Psoas muscle (tissue), 8 donors: ENCODE results near the gene BRAT1. TPM values are rescaled to one million over a fixed set of nuclear protein-coding genes. Genes with fewer than 3 reads are reported as not detected.

Experiments used
- ATAC-seq, 4 donors: fragments of 200-7000 bp; cut with Tn5 transposase; one replicate each; pipeline ENCODE4 v1.9.1; 2020; ENCODE audit warnings: moderate library complexity in 3 of 4, mild to moderate bottlenecking in 2 of 4
- DNase-seq, 2 donors: peaks; one replicate each; pipeline ENCODE4 v3.0.0-alpha.2; 2020
- H3K27ac ChIP-seq: fragments of 200-600 bp; one replicate; pipeline ENCODE4 v1.8.0; 2022
- H3K27me3 ChIP-seq, 3 donors: fragments of 200-600 bp in 1 of 3; one replicate each; pipeline versions ENCODE4 v1.6.1 to v1.8.0; 2013 to 2022; ENCODE audit warnings: low read length in 2 of 3, mild to moderate bottlenecking in 2 of 3, moderate library complexity in 1 of 3; ENCODE audit not compliant: insufficient read depth in 3 of 3
- H3K36me3 ChIP-seq, 2 donors: fragments of 200-600 bp in 1 of 2; one replicate each; pipeline versions ENCODE4 v1.6.1 to v1.8.0; 2013 to 2022; ENCODE audit warnings: low read depth in 1 of 2, mild to moderate bottlenecking in 1 of 2, moderate library complexity in 1 of 2; ENCODE audit not compliant: insufficient read depth in 1 of 2
- H3K4me1 ChIP-seq: fragments of 200-600 bp; one replicate; pipeline ENCODE4 v1.8.0; 2022
- H3K4me3 ChIP-seq: fragments of 200-600 bp; one replicate; pipeline ENCODE4 v1.8.0; 2022; ENCODE audit warnings: mild to moderate bottlenecking
- H3K9me3 ChIP-seq: fragments of 200-600 bp; one replicate; pipeline ENCODE4 v1.8.0; 2022
- CTCF ChIP-seq: fragments of 200-600 bp; IDR thresholded peaks from one replicate; pipeline ENCODE4 v1.8.0; 2022; ENCODE audit warnings: antibody characterized with exemption
- WGBS, 3 donors: extraction: QIAGEN DNeasy Blood & Tissue Kit; methylation state at CpG; one replicate each; pipeline versions ENCODE4 v1.1.6 to v1.1.7; 2013; 5-methylcytosine and 5-hydroxymethylcytosine counted together
- intact Hi-C, 2 donors: fragments of 100-400 bp; cut with DNase I; formaldehyde crosslinking; loops; one replicate each; pipeline versions ENCODE4 v1.11.0 to v1.14.2; 2022
- polyA plus RNA-seq, 3 donors: library from polyadenylated mRNA; stranded (reverse); fragments of 200-250 nt; gene quantifications; one replicate each; pipeline ENCODE4 v1.2.3, GENCODE V29; 2013
- total RNA-seq, 4 donors: library from RNA; stranded (reverse); fragmentation: NEBNext Ultra II Directional in 2 of 4; extraction: Animal tissue kit (Norgen Biotek cat#: 25700) in 2 of 4; gene quantifications; one replicate each; pipeline versions ENCODE4 v1.2.1 to v1.2.4, GENCODE V29; 2021 to 2023
- donor health status: healthy with polysubstance abuse.
- donor health status: DM: no; HTN: no; CAD: no; lungs with moderate emphysema.
- donor health status: Bipolar disorder and iron deficiency.
- donor health status: healthy.
- donor health status: DM: yes; HTN: yes; CAD: no.
- donor health status: DM: no; HTN: no; CAD: no.
- donor health status: DM: no; HTN: no; CAD: no.
- donor health status: DM: yes; HTN: yes; CAD: no.

The BRAT1 gene
- total and polyA plus RNA-seq, 7 donors = 11.9 to 14.8 (median 13.2) TPM

DNA sequence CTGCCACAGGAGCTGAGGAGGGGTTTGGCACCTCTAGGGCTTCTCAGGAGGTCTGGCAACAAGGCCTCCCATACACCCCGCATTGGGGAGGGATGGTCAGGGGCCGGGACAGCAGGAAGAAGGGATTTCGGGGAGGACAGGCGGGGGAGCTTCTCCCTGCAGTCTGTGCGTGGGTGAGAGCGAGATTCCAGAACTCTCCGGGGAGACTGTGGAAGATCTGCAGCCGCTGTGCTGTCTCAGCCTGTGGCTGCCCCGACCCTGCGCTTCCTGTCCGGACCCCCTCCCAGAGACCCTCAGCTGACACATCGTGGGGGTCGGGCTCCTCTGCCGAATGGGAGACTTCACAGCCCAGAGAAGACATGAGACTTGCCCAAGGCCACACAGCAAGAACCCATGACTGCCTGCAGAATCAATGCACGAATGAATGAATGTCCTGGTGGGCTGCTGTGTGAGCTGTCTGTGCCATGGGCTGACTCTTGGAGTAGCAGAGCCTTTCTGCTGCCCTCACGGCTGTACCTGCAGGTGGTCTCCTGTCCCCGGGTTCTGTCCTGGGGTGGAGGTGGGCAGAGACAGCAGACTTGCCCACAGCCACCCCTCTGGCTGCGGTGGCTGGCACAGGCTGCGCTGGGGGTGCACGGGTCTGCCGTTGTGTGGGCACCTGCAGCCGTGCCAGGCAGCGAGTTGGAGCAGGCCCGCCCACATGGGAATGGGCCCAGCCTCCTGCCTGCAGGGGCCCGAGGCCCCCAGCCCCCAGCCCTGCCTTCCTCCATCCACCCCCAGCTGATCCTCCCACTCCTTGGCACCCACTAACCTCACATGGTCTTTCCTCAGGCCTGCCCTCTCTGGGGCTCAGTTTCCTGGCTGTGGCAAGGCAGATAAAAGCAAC lies 52.0 kb downstream of the BRAT1 start:
- WGBS, 3 donors = 59 to 69% (median 62%) methylated on average over 18 to 25 of the region's 25 CpGs
- intact Hi-C loops = loop anchor here in 1 of 2 donors (5.0 kb wide), 1 partner anchor 376 kb away; no protein-coding TSS in a partner anchor
- H3K36me3 ChIP-seq = no peaks in the 10 kb centered on the region
- peaks cover 6% of the 10 kb centered on the region for H3K4me1 ChIP-seq
- no peak for ATAC-seq
- no peaks in the 10 kb centered on the region for H3K27me3 ChIP-seq
- H3K9me3 ChIP-seq = no peaks in the 10 kb centered on the region
- DNase-seq = no peak
- TF ChIP-seq CTCF = no peak
- no peak overlapping the region for H3K4me3 ChIP-seq
- H3K27ac ChIP-seq = no peak overlapping the region

- 73 to 75% (median 74%) methylated on average over 11 to 13 of the region's 13 CpGs for WGBS, 3 donors
- Histone ChIP-seq H3K36me3 (no peaks in the 10 kb centered on the region), H3K27me3 (peaks cover 0 to 6% (median 0%) of the 10 kb centered on the region in 3 donors), H3K4me1 (no peaks in the 10 kb centered on the region), H3K9me3 (no peaks in the 10 kb centered on the region), H3K4me3 (no peak overlapping the region), H3K27ac (no peak overlapping the region)
- no peak for DNase-seq
- TF ChIP-seq CTCF = no peak
- no peak for ATAC-seq
- intact Hi-C loops = loop anchor here in 1 of 2 donors (5.0 kb wide), 1 partner anchor 375 kb away; no protein-coding TSS in a partner anchor
Measured at GRCh38 chr7:2502647-2502966, 52.7 kb downstream of the BRAT1 start.

- H3K36me3 ChIP-seq = no peaks in the 10 kb centered on the region
- no peak for DNase-seq
- 85 to 90% (median 90%) methylated on average over 9 of the region's 9 CpGs for WGBS, 3 donors
- intact Hi-C loops = loop anchor here in 1 of 2 donors (5.0 kb wide), 1 partner anchor 375 kb away; no protein-coding TSS in a partner anchor
- no peak overlapping the region for H3K4me3 ChIP-seq
- TF ChIP-seq CTCF = no peak
- no peak overlapping the region for H3K27ac ChIP-seq
- H3K9me3 ChIP-seq = no peaks in the 10 kb centered on the region
- no peaks in the 10 kb centered on the region for H3K4me1 ChIP-seq
- H3K27me3 ChIP-seq = peaks cover 0 to 11% (median 3%) of the 10 kb centered on the region in 3 donors
- ATAC-seq = no peak
Measured at GRCh38 chr7:2501947-2502646, 53.2 kb downstream of the BRAT1 start.

- 88 to 92% (median 89%) methylated on average over 12 of the region's 12 CpGs for WGBS, 3 donors
- no peak for TF ChIP-seq CTCF
- Histone ChIP-seq H3K27ac (no peak overlapping the region), H3K4me3 (no peak overlapping the region), H3K4me1 (no peaks in the 10 kb centered on the region), H3K27me3 (peaks cover 0 to 21% (median 3%) of the 10 kb centered on the region in 3 donors), H3K9me3 (no peaks in the 10 kb centered on the region), H3K36me3 (no peaks in the 10 kb centered on the region)
- no peak for ATAC-seq
- intact Hi-C loops = loop anchor here in 1 of 2 donors (5.0 kb wide), 1 partner anchor 373 kb away; no protein-coding TSS in a partner anchor
- no peak for DNase-seq
Measured at GRCh38 chr7:2500701-2501100, 54.6 kb downstream of the BRAT1 start.
